ENCODE measurements around the gene GMCL2. TPM values are rescaled to one million over a fixed set of nuclear protein-coding genes. Genes with fewer than 3 reads are reported as not detected.

Gene GMCL2
- not detected in 2 replicates for total RNA-seq (ENCODE audit: low replicate concordance)
- long read RNA-seq: 0 reads

GRCh38 chr5:178187014-178187413 lies at the start of gene GMCL2:
GMCL2 (minus strand) TSS chr5:178187371; CDS start chr5:178187299, 72 bp downstream.
- TF ChIP-seq CTCF (conservative IDR thresholded peaks at IDR 0.05): no peak
- Mint-ChIP-seq H3K4me1 (ENCODE audit: unreplicated experiment) (no peaks in the 10 kb centered on the region), H3K9me3 (no peaks in the 10 kb centered on the region), H3K4me3 (no peak within 1 kb of the TSS), H3K36me3 (no peaks in the 10 kb centered on the region), H3K27me3 (no peaks in the 10 kb centered on the region), H3K27ac (no peak within 1 kb of the TSS)
- no peak for DNase-seq (ENCODE audit: extremely low spot score, unreplicated experiment)

- no peak for DNase-seq (ENCODE audit: extremely low spot score, unreplicated experiment)
- no peak for TF ChIP-seq CTCF (conservative IDR thresholded peaks at IDR 0.05)
- no peaks in the 10 kb centered on the region for H3K9me3 Mint-ChIP-seq
- H3K4me3 Mint-ChIP-seq: no peak overlapping the region
- H3K4me1 Mint-ChIP-seq (ENCODE audit: unreplicated experiment): peaks cover 10% of the 10 kb centered on the region
- no peaks in the 10 kb centered on the region for H3K36me3 Mint-ChIP-seq
- H3K27ac Mint-ChIP-seq: no peak overlapping the region
- no peaks in the 10 kb centered on the region for H3K27me3 Mint-ChIP-seq
Measured at GRCh38 chr5:178236679-178237078, 49.5 kb upstream of the GMCL2 start.

- Mint-ChIP-seq H3K4me1 (ENCODE audit: unreplicated experiment) (peaks cover 14% of the 10 kb centered on the region), H3K36me3 (peaks cover 2% of the 10 kb centered on the region), H3K27ac (no peak overlapping the region), H3K4me3 (no peak overlapping the region), H3K27me3 (no peaks in the 10 kb centered on the region), H3K9me3 (no peaks in the 10 kb centered on the region)
- no peak for TF ChIP-seq CTCF (conservative IDR thresholded peaks at IDR 0.05)
- DNase-seq (ENCODE audit: extremely low spot score, unreplicated experiment): no peak
Measured at GRCh38 chr5:178236126-178236525, 49.0 kb upstream of the GMCL2 start.

GRCh38 chr5:178235588-178235974 lies 48.4 kb upstream of the GMCL2 start:
- no peak for TF ChIP-seq CTCF (conservative IDR thresholded peaks at IDR 0.05)
- no peaks in the 10 kb centered on the region for H3K27me3 Mint-ChIP-seq
- H3K4me1 Mint-ChIP-seq (ENCODE audit: unreplicated experiment): peaks cover 17% of the 10 kb centered on the region
- no peak for DNase-seq (ENCODE audit: extremely low spot score, unreplicated experiment)
- peaks cover 8% of the 10 kb centered on the region for H3K36me3 Mint-ChIP-seq
- no peak overlapping the region for H3K4me3 Mint-ChIP-seq
- H3K9me3 Mint-ChIP-seq: no peaks in the 10 kb centered on the region
- H3K27ac Mint-ChIP-seq: no peak overlapping the region

- H3K9me3 Mint-ChIP-seq: no peaks in the 10 kb centered on the region
- peak overlapping the region; percentile 8 for H3K27ac Mint-ChIP-seq
- H3K4me3 Mint-ChIP-seq: peak overlapping the region; percentile 66
- H3K36me3 Mint-ChIP-seq: peaks cover 10% of the 10 kb centered on the region
- peak; percentile 89 for TF ChIP-seq CTCF (conservative IDR thresholded peaks at IDR 0.05)
- no peaks in the 10 kb centered on the region for H3K27me3 Mint-ChIP-seq
- peaks cover 17% of the 10 kb centered on the region for H3K4me1 Mint-ChIP-seq (ENCODE audit: unreplicated experiment)
- peak; percentile 84 for DNase-seq (ENCODE audit: extremely low spot score, unreplicated experiment)
Measured at GRCh38 chr5:178234750-178235587, 47.8 kb upstream of the GMCL2 start.
